HFF-Myc (cell line): ENCODE data around the gene CCND1.

ENCODE experiments used
- DNase-seq: peaks from one replicate; pipeline ENCODE4 v3.0.0-alpha.2; 2011; ENCODE audit warnings: low read depth; ENCODE audit errors: extremely low read depth
- H3K4me3 ChIP-seq: replicated peaks from 2 replicates; pipeline ENCODE4 v1.5.1; 2011; ENCODE audit warnings: low read depth, mild to moderate bottlenecking, control low read depth, low read length
- CTCF ChIP-seq: IDR thresholded peaks from 2 replicates; pipeline ENCODE4 v1.5.1; 2012; ENCODE audit warnings: mild to moderate bottlenecking, low read depth, low read length, control low read depth; ENCODE audit errors: missing control alignments

The CCND1 gene

GRCh38 chr11:69653406-69653960 lies 12.5 kb downstream of the CCND1 start:
- DNase-seq: no peak
- no peak overlapping the region for H3K4me3 ChIP-seq
- no peak for TF ChIP-seq CTCF

DNA sequence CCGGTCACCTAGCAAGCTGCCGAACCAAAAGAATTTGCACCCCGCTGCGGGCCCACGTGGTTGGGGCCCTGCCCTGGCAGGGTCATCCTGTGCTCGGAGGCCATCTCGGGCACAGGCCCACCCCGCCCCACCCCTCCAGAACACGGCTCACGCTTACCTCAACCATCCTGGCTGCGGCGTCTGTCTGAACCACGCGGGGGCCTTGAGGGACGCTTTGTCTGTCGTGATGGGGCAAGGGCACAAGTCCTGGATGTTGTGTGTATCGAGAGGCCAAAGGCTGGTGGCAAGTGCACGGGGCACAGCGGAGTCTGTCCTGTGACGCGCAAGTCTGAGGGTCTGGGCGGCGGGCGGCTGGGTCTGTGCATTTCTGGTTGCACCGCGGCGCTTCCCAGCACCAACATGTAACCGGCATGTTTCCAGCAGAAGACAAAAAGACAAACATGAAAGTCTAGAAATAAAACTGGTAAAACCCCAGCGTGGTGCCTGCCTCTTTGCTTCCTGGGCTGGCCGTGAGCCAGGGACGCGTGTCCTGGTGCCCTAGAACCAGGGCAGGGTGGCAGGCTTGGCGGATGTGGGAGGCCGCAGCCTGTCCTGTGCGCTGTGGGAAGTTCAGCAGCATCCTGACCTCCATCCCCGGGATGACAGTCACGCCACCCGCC lies 13.2 kb downstream of the CCND1 start:
- no peak overlapping the region for H3K4me3 ChIP-seq
- no peak for TF ChIP-seq CTCF
- no peak for DNase-seq

GRCh38 chr11:69654660-69655478 lies 13.9 kb downstream of the CCND1 start:
- DNase-seq: no peak
- no peak for TF ChIP-seq CTCF

GRCh38 chr11:69655479-69656428 lies 14.8 kb downstream of the CCND1 start:
- no peak for DNase-seq
- H3K4me3 ChIP-seq: no peak overlapping the region
- no peak for TF ChIP-seq CTCF

More at GRCh38 chr11:69654660-69655478, 13.9 kb downstream of the CCND1 start:
- H3K4me3 ChIP-seq: no peak overlapping the region

DNA sequence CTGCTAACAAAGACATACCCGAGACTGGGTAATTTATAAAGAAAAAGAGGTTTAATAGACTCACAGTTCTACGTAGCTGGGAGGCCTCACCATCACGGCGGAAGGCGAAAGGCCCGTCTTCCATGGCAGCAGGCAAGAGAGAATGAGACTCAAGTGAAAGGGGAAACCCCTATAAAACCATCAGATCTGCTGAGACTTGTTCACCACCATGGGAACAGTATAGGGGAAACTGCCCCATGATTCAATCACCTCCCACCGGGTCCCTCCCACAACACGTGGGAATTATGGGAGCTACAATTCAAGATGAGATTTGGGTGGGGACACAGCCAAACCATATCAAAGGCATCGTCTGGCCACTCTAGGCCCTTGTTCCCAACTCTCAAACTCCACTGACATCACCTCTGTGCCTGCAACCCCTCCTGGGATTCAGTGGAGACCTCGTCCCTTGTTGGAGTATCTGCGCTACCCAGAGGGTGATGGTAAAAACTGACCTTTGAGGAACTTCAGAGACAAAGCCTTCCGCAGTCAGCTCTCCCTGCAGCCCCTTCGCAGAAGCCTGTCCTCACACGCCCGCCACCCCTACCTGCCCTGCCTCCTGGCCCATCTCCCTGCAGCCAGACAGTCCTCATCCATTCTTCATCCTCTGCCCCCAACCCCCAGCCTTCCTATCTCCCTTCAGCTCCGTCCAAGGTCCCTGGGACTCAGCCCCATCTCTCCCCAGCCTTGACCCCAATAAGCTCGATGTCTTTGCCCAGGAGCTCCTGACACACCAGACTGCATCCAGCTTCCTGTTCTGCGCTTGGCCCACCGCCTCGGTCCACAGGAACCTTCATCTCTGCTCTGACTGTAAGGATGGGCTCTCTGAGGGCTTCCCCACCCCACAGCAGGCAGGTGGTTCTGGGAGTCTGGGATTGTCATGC lies 15.8 kb downstream of the CCND1 start:
- no peak overlapping the region for H3K4me3 ChIP-seq
- DNase-seq: no peak
- no peak for TF ChIP-seq CTCF
